Measurements from ENCODE around the gene LIPE. TPM values are rescaled to one million over a fixed set of nuclear protein-coding genes. Genes with fewer than 3 reads are reported as not detected.

The LIPE gene
- total and polyA plus RNA-seq, 2 donors = 5.7 to 30.2 TPM

DNA sequence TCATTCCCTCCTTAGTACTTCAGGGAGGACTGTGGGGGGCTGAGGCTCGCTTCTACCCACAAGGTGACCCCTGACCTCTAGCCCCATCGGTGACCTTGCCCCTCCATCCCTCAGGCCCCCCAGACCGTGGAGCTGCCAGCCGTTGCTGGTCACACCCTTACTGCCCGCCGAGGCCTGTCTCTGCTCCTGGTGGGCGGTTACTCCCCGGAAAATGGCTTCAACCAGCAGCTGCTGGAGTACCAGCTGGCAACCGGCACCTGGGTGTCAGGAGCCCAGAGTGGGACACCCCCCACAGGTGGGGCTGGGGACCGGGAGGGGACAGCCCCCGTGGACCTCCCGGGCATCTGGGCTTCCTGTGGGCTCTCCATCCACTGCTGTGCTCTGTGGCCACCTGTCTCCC, 69.9 kb downstream of the LIPE start:
- H3K4me1 ChIP-seq (ENCODE audit: insufficient read depth) = no peaks in the 10 kb centered on the region
- no peak overlapping the region for H3K4me3 ChIP-seq (ENCODE audit: low read depth, low read length)
- no peak overlapping the region for H3K27ac ChIP-seq (ENCODE audit: low read depth)
- 93% methylated on average over 12 of the region's 12 CpGs for WGBS
- no peak for DNase-seq (ENCODE audit: extremely low spot score)
- H3K36me3 ChIP-seq (ENCODE audit: insufficient read depth) = peaks cover 1% of the 10 kb centered on the region

DNA sequence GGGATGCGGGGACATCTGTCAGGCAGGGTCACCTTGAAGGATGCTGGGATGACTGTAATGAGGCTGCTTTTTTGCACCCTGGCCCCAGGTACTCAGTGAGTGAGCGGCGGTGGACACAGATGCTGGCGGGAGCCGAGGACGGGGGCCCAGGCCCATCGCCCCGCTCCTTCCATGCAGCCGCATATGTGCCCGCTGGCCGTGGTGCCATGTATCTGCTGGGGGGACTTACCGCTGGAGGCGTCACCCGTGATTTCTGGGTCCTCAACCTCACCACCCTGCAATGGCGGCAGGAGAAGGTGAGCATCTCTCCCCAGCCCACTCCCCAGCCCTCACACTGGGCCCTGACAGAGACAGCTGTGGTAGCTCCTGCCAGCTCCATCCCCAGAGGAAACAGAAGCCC, 70.5 kb downstream of the LIPE start:
- Histone ChIP-seq H3K4me1 (ENCODE audit: insufficient read depth) (no peaks in the 10 kb centered on the region), H3K4me3 (ENCODE audit: low read depth, low read length) (no peak overlapping the region), H3K36me3 (ENCODE audit: insufficient read depth) (peaks cover 1% of the 10 kb centered on the region), H3K27ac (ENCODE audit: low read depth) (no peak overlapping the region)
- WGBS = 97% methylated on average over 15 of the region's 15 CpGs
- DNase-seq (ENCODE audit: extremely low spot score) = no peak

DNA sequence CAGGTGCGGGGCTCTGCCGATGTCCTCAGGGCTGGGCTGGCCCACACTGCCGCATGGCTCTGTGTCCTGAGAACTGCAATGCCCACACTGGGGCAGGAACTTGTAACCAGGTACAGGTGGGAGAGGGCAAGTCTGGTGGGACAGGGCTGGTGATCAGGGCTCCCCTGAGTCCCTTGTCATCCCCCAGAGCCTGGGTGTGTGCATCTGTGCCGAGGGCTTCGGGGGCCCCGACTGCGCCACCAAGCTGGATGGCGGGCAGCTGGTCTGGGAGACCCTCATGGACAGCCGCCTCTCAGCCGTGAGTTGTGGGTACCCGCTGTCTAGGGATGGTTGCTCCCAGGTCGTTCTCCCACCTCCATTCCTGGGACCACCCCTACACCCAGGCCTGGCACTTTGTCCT, 71.3 kb downstream of the LIPE start:
- WGBS = 97% methylated on average over 12 of the region's 12 CpGs

DNA sequence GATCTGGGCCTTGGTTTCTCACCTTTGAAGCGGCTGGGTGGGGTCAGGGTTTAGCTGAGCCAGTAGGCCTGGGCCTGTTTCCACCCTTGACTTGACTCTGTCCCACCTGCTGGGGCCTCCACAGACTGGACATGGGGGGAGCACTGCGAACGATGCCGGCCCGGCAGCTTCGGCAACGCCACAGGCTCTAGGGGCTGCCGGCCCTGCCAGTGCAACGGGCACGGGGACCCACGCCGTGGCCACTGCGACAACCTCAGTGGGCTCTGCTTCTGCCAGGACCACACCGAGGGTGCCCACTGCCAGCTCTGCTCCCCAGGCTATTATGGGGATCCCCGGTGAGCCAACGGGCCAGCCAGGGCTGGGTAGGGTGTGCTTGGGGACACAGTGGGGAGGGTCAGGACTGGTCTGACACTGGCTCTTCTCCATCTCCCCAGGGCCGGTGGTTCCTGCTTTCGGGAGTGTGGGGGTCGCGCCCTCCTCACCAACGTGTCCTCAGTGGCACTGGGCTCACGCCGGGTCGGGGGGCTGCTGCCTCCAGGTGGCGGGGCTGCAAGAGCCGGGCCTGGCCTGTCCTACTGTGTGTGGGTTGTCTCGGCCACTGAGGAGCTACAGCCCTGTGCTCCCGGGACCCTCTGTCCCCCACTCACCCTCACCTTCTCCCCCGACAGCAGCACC, 73.7 kb downstream of the LIPE start:
- H3K4me3 ChIP-seq (ENCODE audit: low read depth, low read length) = no peak overlapping the region

More for the DNA sequence above, 71.3 kb downstream of the LIPE start:
- H3K4me3 ChIP-seq (ENCODE audit: low read depth, low read length) = no peak overlapping the region
- no peaks in the 10 kb centered on the region for H3K4me1 ChIP-seq (ENCODE audit: insufficient read depth)
- H3K36me3 ChIP-seq (ENCODE audit: insufficient read depth) = peaks cover 1% of the 10 kb centered on the region
- no peak for DNase-seq (ENCODE audit: extremely low spot score)
- no peak overlapping the region for H3K27ac ChIP-seq (ENCODE audit: low read depth)

DNA sequence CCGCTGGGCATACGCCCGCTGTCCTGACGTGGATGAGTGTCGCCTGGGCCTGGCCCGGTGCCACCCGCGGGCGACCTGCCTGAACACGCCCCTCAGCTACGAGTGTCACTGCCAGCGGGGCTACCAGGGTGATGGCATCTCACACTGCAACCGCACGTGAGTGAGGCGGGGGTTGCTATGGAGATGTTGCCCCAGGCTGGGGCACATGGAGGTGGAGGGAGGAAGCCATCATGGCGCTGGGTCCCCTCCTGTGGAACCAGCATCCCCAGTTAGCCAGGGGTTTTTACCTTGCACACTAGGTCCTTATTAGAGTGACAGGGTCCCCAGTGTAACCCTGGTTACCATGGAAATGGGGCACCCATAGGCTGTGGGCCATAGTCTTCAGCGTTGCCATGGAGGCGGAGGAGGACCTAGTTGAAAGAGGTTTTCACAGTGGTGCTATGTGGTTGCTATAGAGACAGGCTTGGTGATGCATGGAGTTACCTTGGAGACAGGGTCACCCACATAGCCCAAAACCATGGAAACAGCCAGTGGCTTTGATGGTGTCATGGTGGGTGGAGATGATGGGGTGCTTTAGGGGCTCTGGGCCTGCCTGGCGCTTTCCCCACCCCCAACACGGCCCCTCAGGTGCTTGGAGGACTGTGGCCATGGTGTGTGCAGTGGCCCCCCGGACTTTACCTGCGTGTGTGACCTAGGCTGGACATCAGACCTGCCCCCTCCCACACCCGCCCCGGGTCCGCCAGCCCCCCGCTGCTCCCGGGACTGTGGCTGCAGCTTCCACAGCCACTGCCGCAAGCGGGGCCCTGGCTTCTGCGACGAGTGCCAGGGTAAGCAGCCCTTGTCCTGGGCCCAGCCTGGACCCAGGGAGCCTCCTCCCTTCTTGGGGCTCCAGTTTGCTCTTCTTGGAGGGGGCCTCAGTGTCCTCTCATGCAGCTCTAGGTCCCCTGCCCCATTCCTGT, 74.6 kb downstream of the LIPE start:
- Histone ChIP-seq H3K27ac (ENCODE audit: low read depth) (no peak overlapping the region), H3K36me3 (ENCODE audit: insufficient read depth) (peaks cover 1% of the 10 kb centered on the region), H3K4me1 (ENCODE audit: insufficient read depth) (no peaks in the 10 kb centered on the region), H3K4me3 (ENCODE audit: low read depth, low read length) (no peak overlapping the region)
- DNase-seq (ENCODE audit: extremely low spot score) = no peak
- 89% methylated on average over 31 of the region's 31 CpGs for WGBS

More for the DNA sequence above, 73.7 kb downstream of the LIPE start:
- no peak for DNase-seq (ENCODE audit: extremely low spot score)
- Histone ChIP-seq H3K36me3 (ENCODE audit: insufficient read depth) (peaks cover 1% of the 10 kb centered on the region), H3K27ac (ENCODE audit: low read depth) (no peak overlapping the region), H3K4me1 (ENCODE audit: insufficient read depth) (no peaks in the 10 kb centered on the region)
- 95% methylated on average over 29 of the region's 29 CpGs for WGBS

Small RNA genes lying within 50 kb of the gene (small RNA-seq; reads per million reads assigned to genes)
- gene RNU4-60P = not detected

Other genes starting within 250 kb of the LIPE start
- gene DEDD2, start 209.7 kb downstream of the LIPE start, total RNA-seq = 15.5 TPM
- gene DEDD2, start 209.7 kb downstream of the LIPE start, polyA plus RNA-seq = 29.5 TPM
- 7.0 TPM for gene ZNF526, start 207.1 kb downstream of the LIPE start, total RNA-seq
- gene ZNF526, start 207.1 kb downstream of the LIPE start, polyA plus RNA-seq = 6.0 TPM
- 8.4 TPM for gene GSK3A, start 184.8 kb downstream of the LIPE start, total RNA-seq
- gene GSK3A, start 184.8 kb downstream of the LIPE start, polyA plus RNA-seq = 56.9 TPM
- gene ERF, start 172.3 kb downstream of the LIPE start, total RNA-seq = 17.9 TPM
- 50.9 TPM for gene ERF, start 172.3 kb downstream of the LIPE start, polyA plus RNA-seq
- 14.0 TPM for gene CIC, start 158.1 kb downstream of the LIPE start, total RNA-seq
- gene CIC, start 158.1 kb downstream of the LIPE start, polyA plus RNA-seq = 59.5 TPM
- not detected for gene PRR19, start 125.3 kb downstream of the LIPE start, total RNA-seq
- gene PRR19, start 125.3 kb downstream of the LIPE start, polyA plus RNA-seq = 1.0 TPM
- gene PAFAH1B3, start 124.8 kb downstream of the LIPE start, total RNA-seq = 15.9 TPM
- 20.9 TPM for gene PAFAH1B3, start 124.8 kb downstream of the LIPE start, polyA plus RNA-seq
- not detected for gene TMEM145, start 114.1 kb downstream of the LIPE start, total RNA-seq
- 0.94 TPM for gene TMEM145, start 114.1 kb downstream of the LIPE start, polyA plus RNA-seq
- gene MEGF8, start 101.8 kb downstream of the LIPE start, total RNA-seq = 14.7 TPM
- gene MEGF8, start 101.8 kb downstream of the LIPE start, polyA plus RNA-seq = 19.8 TPM
- not detected for gene CNFN, start 37.1 kb downstream of the LIPE start, total RNA-seq
- gene CNFN, start 37.1 kb downstream of the LIPE start, polyA plus RNA-seq = 2.4 TPM
- 1.7 TPM for gene CXCL17, start 15.6 kb upstream of the LIPE start, total RNA-seq
- 10.8 TPM for gene CXCL17, start 15.6 kb upstream of the LIPE start, polyA plus RNA-seq
- gene CEACAM1, start 101.1 kb upstream of the LIPE start, total RNA-seq = 6.2 TPM
- 4.7 TPM for gene CEACAM1, start 101.1 kb upstream of the LIPE start, polyA plus RNA-seq
- gene CEACAM8, start 167.5 kb upstream of the LIPE start, total RNA-seq = 0.11 TPM
- not detected for gene CEACAM8, start 167.5 kb upstream of the LIPE start, polyA plus RNA-seq